Measurements from ENCODE around the gene PTTG2.
A peak's percentile ranks its signal among the peaks of the same experiment; 100 is the strongest.
"Not testable (repeated sequence)": the region's sequence is repeated elsewhere in the genome, so short reads cannot be mapped to it uniquely, and the experiment has no call there.

The PTTG2 gene

DNA sequence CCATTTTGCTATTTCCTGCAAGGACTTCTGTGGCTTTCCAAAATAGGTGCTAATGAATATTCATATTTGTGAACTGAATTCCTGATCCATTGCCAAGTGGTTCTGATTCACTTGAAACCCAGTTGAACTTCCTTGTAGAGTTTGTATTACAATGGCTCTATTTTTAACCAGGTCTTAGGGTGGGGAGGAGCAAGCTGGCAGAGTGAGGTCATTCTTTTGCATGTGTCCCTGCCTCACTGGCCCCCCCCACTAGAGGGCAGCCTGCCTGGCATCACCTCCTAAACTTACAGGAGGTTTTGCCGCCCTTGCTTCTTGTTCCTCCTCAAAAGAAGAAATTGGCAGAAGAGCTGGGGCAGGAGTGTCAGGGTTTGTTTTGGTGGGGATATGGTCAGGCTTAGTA, 10.5 kb downstream of the PTTG2 start:
- peaks cover 5% of the 10 kb centered on the region for H3K27me3 Mint-ChIP-seq (ENCODE audit: low read depth, poor library complexity)
- H3K4me1 Mint-ChIP-seq: no peaks in the 10 kb centered on the region
- H3K4me3 Mint-ChIP-seq: no peak overlapping the region
- DNase-seq: no peak
- H3K27ac Mint-ChIP-seq: no peak overlapping the region
- no peaks in the 10 kb centered on the region for H3K36me3 Mint-ChIP-seq (ENCODE audit: low read depth)
- no peak for TF ChIP-seq CTCF (IDR thresholded peaks at IDR 0.05)
- H3K9me3 Mint-ChIP-seq: peaks cover 20% of the 10 kb centered on the region

GRCh38 chr4:37971202-37971601, 11.0 kb downstream of the PTTG2 start:
- H3K4me1 Mint-ChIP-seq: peaks cover 4% of the 10 kb centered on the region
- no peak for DNase-seq
- peaks cover 5% of the 10 kb centered on the region for H3K27me3 Mint-ChIP-seq (ENCODE audit: low read depth, poor library complexity)
- H3K27ac Mint-ChIP-seq: no peak overlapping the region
- no peak for TF ChIP-seq CTCF (IDR thresholded peaks at IDR 0.05)
- H3K9me3 Mint-ChIP-seq: peaks cover 20% of the 10 kb centered on the region
- no peaks in the 10 kb centered on the region for H3K36me3 Mint-ChIP-seq (ENCODE audit: low read depth)
- H3K4me3 Mint-ChIP-seq: no peak overlapping the region

DNA sequence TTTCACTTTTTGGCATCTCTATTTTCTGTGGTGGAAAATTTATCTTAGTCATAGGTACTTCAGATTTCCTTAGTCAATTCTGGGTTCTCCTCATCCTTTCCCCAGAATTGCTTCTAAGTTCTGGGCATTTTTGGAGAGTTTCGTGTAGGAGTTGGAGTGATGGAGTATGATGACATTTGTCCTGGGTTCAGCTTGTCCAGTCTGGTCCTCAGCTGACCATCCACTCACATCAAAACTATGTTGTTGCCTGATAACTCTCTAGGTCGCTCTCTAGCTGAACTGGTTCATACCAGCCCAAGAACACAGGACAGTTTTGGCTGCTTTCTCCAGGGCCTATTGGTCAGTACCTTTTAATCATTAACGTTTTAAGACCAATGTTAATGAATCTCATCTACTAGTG, 13.2 kb downstream of the PTTG2 start:
- Mint-ChIP-seq H3K4me3 (no peak overlapping the region), H3K4me1 (peaks cover 17% of the 10 kb centered on the region), H3K27me3 (ENCODE audit: low read depth, poor library complexity) (peaks cover 5% of the 10 kb centered on the region), H3K36me3 (ENCODE audit: low read depth) (no peaks in the 10 kb centered on the region), H3K27ac (no peak overlapping the region), H3K9me3 (peaks cover 20% of the 10 kb centered on the region)
- DNase-seq: no peak
- no peak for TF ChIP-seq CTCF (IDR thresholded peaks at IDR 0.05)

DNA sequence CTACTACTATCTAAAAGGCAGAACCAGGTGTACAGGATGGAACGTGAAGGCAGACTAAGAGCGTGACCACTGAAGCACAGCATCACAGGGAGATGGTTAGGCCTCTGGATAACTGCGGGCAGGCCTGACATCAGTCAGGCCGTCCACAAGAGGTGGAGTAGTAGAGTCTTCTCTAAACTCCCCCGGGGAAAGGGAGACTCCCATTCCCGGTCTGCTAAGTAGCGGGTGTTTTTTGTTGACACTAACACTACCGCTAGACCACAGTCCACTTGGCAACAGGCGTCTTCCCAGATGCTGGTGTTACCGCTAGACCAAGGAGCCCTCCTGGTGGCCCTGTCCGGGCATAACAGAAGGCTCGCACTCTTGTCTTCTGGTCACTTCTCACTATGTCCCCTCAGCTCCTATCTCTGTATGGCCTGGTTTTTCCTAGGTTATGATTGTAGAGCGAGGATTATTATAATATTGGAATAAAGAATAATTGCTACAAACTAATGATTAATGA, 15.2 kb downstream of the PTTG2 start:
- H3K27ac Mint-ChIP-seq; H3K4me3 Mint-ChIP-seq; H3K27me3 Mint-ChIP-seq (ENCODE audit: low read depth, poor library complexity); H3K36me3 Mint-ChIP-seq (ENCODE audit: low read depth); DNase-seq: not testable (repeated sequence)
- H3K9me3 Mint-ChIP-seq: peaks cover 11% of the 10 kb centered on the region
- H3K4me1 Mint-ChIP-seq: peaks cover 18% of the 10 kb centered on the region

GRCh38 chr4:37976507-37976906, 16.3 kb downstream of the PTTG2 start:
- TF ChIP-seq CTCF (IDR thresholded peaks at IDR 0.05): no peak
- peaks cover 5% of the 10 kb centered on the region for H3K27me3 Mint-ChIP-seq (ENCODE audit: low read depth, poor library complexity)
- H3K36me3 Mint-ChIP-seq (ENCODE audit: low read depth): no peaks in the 10 kb centered on the region
- H3K4me3 Mint-ChIP-seq: peak overlapping the region; percentile 75
- H3K4me1 Mint-ChIP-seq: peaks cover 23% of the 10 kb centered on the region
- DNase-seq: no peak
- H3K9me3 Mint-ChIP-seq: peaks cover 8% of the 10 kb centered on the region
- no peak overlapping the region for H3K27ac Mint-ChIP-seq

- no peak for TF ChIP-seq CTCF (IDR thresholded peaks at IDR 0.05)
- peaks cover 3% of the 10 kb centered on the region for H3K27me3 Mint-ChIP-seq (ENCODE audit: low read depth, poor library complexity)
- no peaks in the 10 kb centered on the region for H3K36me3 Mint-ChIP-seq (ENCODE audit: low read depth)
- peaks cover 5% of the 10 kb centered on the region for H3K9me3 Mint-ChIP-seq
- no peak overlapping the region for H3K27ac Mint-ChIP-seq
- peaks cover 28% of the 10 kb centered on the region for H3K4me1 Mint-ChIP-seq
- peak overlapping the region; percentile 75 for H3K4me3 Mint-ChIP-seq
- DNase-seq: peak; percentile 89
These were observed 16.8 kb downstream of the PTTG2 start for GRCh38 chr4:37976991-37977470.

Data from nephron progenitor cell (in vitro differentiated cells).